GM23248 (cell line): ENCODE data around the gene EPHB6.

ENCODE experiments used
- EZH2 ChIP-seq: fragments of 200-600 bp; sonication (generic); IDR thresholded peaks from 2 replicates; pipeline ENCODE4 v1.6.1; 2018; ENCODE audit warnings: antibody characterized with exemption, mild to moderate bottlenecking; ENCODE audit not compliant: insufficient read depth, poor library complexity, severe bottlenecking
- EZH2phosphoT487 ChIP-seq: fragments of 200-600 bp; sonication (generic); IDR thresholded peaks from 2 replicates; pipeline ENCODE4 v1.6.1; 2018; ENCODE audit warnings: antibody characterized with exemption, moderate library complexity, mild to moderate bottlenecking, low read depth; ENCODE audit not compliant: insufficient read depth

- TF ChIP-seq EZH2: no peak
- TF ChIP-seq EZH2phosphoT487: no peak
Measured at GRCh38 chr7:142827951-142828500, 26.9 kb upstream of the EPHB6 start.
